IMR-90 (cell line): Measurements from ENCODE around the gene FAM120A. TPM values are rescaled to one million over a fixed set of nuclear protein-coding genes. Genes with fewer than 3 reads are reported as not detected.

ENCODE experiments used
- ATAC-seq: fragments of 200-7000 bp; cut with Tn5 transposase; 2 replicates; pipeline ENCODE4 v1.9.1; 2020; ENCODE audit warnings: low read depth, mild to moderate bottlenecking, moderate library complexity
- BruUV-seq: library from RNA; stranded (reverse); fragments of 400-500 nt; replicated peaks from 2 replicates; lab custom pipeline; 2021; lab: Mats Ljungman, UMichigan
- CTCF ChIA-PET: fragments of 300-600 bp; formaldehyde crosslinking; extraction: SDS; loops from one replicate; lab custom pipeline; 2021; ENCODE audit warnings: antibody characterized with exemption; lab: Yijun Ruan, JAX
- POLR2A ChIA-PET: fragments of 300-600 bp; sonication (Branson Sonifier 250); formaldehyde crosslinking; loops from one replicate; lab custom pipeline; 2022; ENCODE audit warnings: antibody characterized with exemption; ENCODE audit not compliant: unreplicated experiment; lab: Charles Lee
- DNase-seq: peaks from one replicate; pipeline ENCODE4 v3.0.0; 2013
- H2AFZ ChIP-seq: replicated peaks from 2 replicates; pipeline ENCODE3; 2013; ENCODE audit warnings: low read length, mild to moderate bottlenecking; ENCODE audit not compliant: poor library complexity
- H2AK5ac ChIP-seq: 2 replicates; pipeline ENCODE4 v1.6.1; 2013; ENCODE audit warnings: low read depth, low read length, inconsistent platforms
- H2AK9ac ChIP-seq: replicated peaks from 2 replicates; pipeline ENCODE3; 2013; ENCODE audit warnings: mild to moderate bottlenecking, low read depth, low read length, moderate library complexity; ENCODE audit not compliant: poor library complexity
- H2BK120ac ChIP-seq: 2 replicates; pipeline ENCODE4 v1.6.1; 2013; ENCODE audit warnings: low read depth, low read length, inconsistent platforms
- H2BK15ac ChIP-seq: 3 replicates; pipeline ENCODE4 v1.6.1; 2013; ENCODE audit warnings: low read depth, low read length, inconsistent platforms
- H2BK20ac ChIP-seq: 2 replicates; pipeline ENCODE4 v1.6.1; 2013; ENCODE audit warnings: low read depth, mild to moderate bottlenecking, inconsistent platforms, low read length, moderate library complexity
- H2BK5ac ChIP-seq: 2 replicates; pipeline ENCODE4 v1.6.1; 2013; ENCODE audit warnings: mild to moderate bottlenecking, low read depth, low read length, inconsistent platforms; ENCODE audit not compliant: poor library complexity, severe bottlenecking
- H3K14ac ChIP-seq: replicated peaks from 2 replicates; pipeline ENCODE4 v1.6.1; 2013; ENCODE audit warnings: low read depth, low read length, inconsistent platforms
- H3K18ac ChIP-seq: 2 replicates; pipeline ENCODE4 v1.6.1; 2013; ENCODE audit warnings: low read depth, low read length, control low read depth
- H3K23ac ChIP-seq: 2 replicates; pipeline ENCODE4 v1.6.1; 2013; ENCODE audit warnings: low read depth, low read length, inconsistent platforms
- H3K27ac ChIP-seq: 2 replicates; pipeline ENCODE4 v1.5.1; 2013; ENCODE audit warnings: mild to moderate bottlenecking, control low read depth, low read length; ENCODE audit not compliant: insufficient read depth
- H3K27me3 ChIP-seq: 2 replicates; pipeline ENCODE4 v1.6.1; 2013; ENCODE audit warnings: low read length; ENCODE audit not compliant: control insufficient read depth, insufficient read depth
- H3K36me3 ChIP-seq: 2 replicates; pipeline ENCODE4 v1.6.1; 2013; ENCODE audit warnings: low read length, mixed read lengths; ENCODE audit not compliant: control insufficient read depth, insufficient read depth
- H3K4ac ChIP-seq: 2 replicates; pipeline ENCODE4 v1.6.1; 2013; ENCODE audit warnings: low read depth, low read length, inconsistent platforms
- H3K4me1 ChIP-seq: 2 replicates; pipeline ENCODE4 v1.6.1; 2013; ENCODE audit warnings: low read length, mixed read lengths; ENCODE audit not compliant: control insufficient read depth, insufficient read depth
- H3K4me2 ChIP-seq: 2 replicates; pipeline ENCODE4 v1.6.1; 2013; ENCODE audit warnings: low read depth, mild to moderate bottlenecking, control low read depth, low read length, moderate library complexity
- H3K4me3 ChIP-seq: 2 replicates; pipeline ENCODE4 v1.5.1; 2013; ENCODE audit warnings: low read depth, mild to moderate bottlenecking, control low read depth, low read length, moderate library complexity; ENCODE audit not compliant: insufficient read depth
- H3K56ac ChIP-seq: 2 replicates; pipeline ENCODE4 v1.6.1; 2013; ENCODE audit warnings: low read length, inconsistent platforms; ENCODE audit not compliant: insufficient read depth; ENCODE audit errors: extremely low read depth
- H3K79me1 ChIP-seq, 2 experiments: 2 replicates each; pipeline ENCODE4 v1.6.1; 2013; ENCODE audit warnings: low read length in 2 of 2, inconsistent platforms in 1 of 2, low read depth in 1 of 2
- H3K9ac ChIP-seq: 2 replicates; pipeline ENCODE4 v1.6.1; 2013; ENCODE audit warnings: low read depth, low read length, control low read depth
- H3K9me1 ChIP-seq: 2 replicates; pipeline ENCODE4 v1.6.1; 2013; ENCODE audit warnings: low read length, inconsistent platforms; ENCODE audit not compliant: insufficient read depth
- H3K9me3 ChIP-seq: 2 replicates; pipeline ENCODE4 v1.6.1; 2013; ENCODE audit warnings: low read length; ENCODE audit not compliant: control insufficient read depth, insufficient read depth
- H4K20me1 ChIP-seq: 2 replicates; pipeline ENCODE4 v1.6.1; 2013; ENCODE audit warnings: low read length, inconsistent platforms; ENCODE audit not compliant: insufficient read depth
- H4K5ac ChIP-seq: 2 replicates; pipeline ENCODE4 v1.6.1; 2013; ENCODE audit warnings: mild to moderate bottlenecking, low read depth, low read length, control low read depth
- H4K8ac ChIP-seq, 2 experiments: 2 replicates each; pipeline ENCODE4 v1.6.1; 2013; ENCODE audit warnings: low read depth in 2 of 2, low read length in 2 of 2, control low read depth in 1 of 2, inconsistent platforms in 1 of 2
- H4K91ac ChIP-seq: 2 replicates; pipeline ENCODE4 v1.6.1; 2013; ENCODE audit warnings: low read depth, low read length, inconsistent platforms; ENCODE audit not compliant: insufficient read depth
- CEBPB ChIP-seq: IDR thresholded peaks from 2 replicates; pipeline ENCODE4 v1.6.1; 2012; ENCODE audit warnings: low read depth, low read length, improper control_type of control experiment
- ELK1 ChIP-seq: fragments of 150-350 bp; IDR thresholded peaks from 2 replicates; pipeline ENCODE4 v1.6.1; 2016; ENCODE audit warnings: low read depth, mild to moderate bottlenecking, low read length, moderate library complexity, borderline replicate concordance
- FOS ChIP-seq: fragments of 150-350 bp; IDR thresholded peaks from 2 replicates; pipeline ENCODE4 v1.6.1; 2016; ENCODE audit warnings: low read depth, low read length
- MAFK ChIP-seq: IDR thresholded peaks from 2 replicates; pipeline ENCODE4 v1.6.1; 2012; ENCODE audit warnings: low read depth, low read length, improper control_type of control experiment
- MXI1 ChIP-seq: IDR thresholded peaks from 2 replicates; pipeline ENCODE4 v1.6.1; 2012; ENCODE audit warnings: low read depth, mild to moderate bottlenecking, low read length, moderate library complexity, borderline replicate concordance
- NFE2L2 ChIP-seq: fragments of 150-350 bp; IDR thresholded peaks from 2 replicates; pipeline ENCODE4 v1.6.1; 2016; ENCODE audit warnings: low read depth, mild to moderate bottlenecking, low read length
- WGBS, 2 experiments: methylation state at CpG; one replicate each; pipeline versions ENCODE4 v1.1.5 to v1.1.7; 2013; ENCODE audit warnings: missing lambda C conversion rate in 2 of 2; ENCODE audit not compliant: insufficient read length in 1 of 2; ENCODE audit errors: extremely low coverage in 2 of 2; 5-methylcytosine and 5-hydroxymethylcytosine counted together
- dilution Hi-C: fragments of 300-500 bp; cut with HindIII; formaldehyde crosslinking; loops from one replicate; pipeline ENCODE4 v1.14.3; 2018; ENCODE audit warnings: low sequenced_read_pairs; ENCODE audit not compliant: unreplicated experiment
- in situ Hi-C: fragments of 300-500 bp; cut with MboI; formaldehyde crosslinking; loops from 3 replicates; pipeline ENCODE4 v1.14.3; 2019; ENCODE audit warnings: low sequenced_read_pairs, inconsistent platforms, mixed read lengths
- intact Hi-C: fragments of 100-400 bp; cut with micrococcal nuclease; formaldehyde crosslinking; loops from 2 replicates; pipeline ENCODE4 v1.10.0; 2022
- polyA plus RNA-seq, 3 experiments: library from polyadenylated mRNA; depleted of rRNA; stranded (reverse); fragments of >200 nt; gene quantifications; 2 replicates each; pipeline ENCODE4 v1.2.3, GENCODE V29; 2012; ENCODE audit warnings: low replicate concordance in 1 of 3
- total RNA-seq: library from RNA; depleted of rRNA; stranded (reverse); fragments of >200 nt; gene quantifications from 2 replicates; pipeline ENCODE4 v1.2.3, GENCODE V29; 2012

Gene FAM120A
- total and polyA plus RNA-seq, 2 of the 4 experiments (the other 2 are of a cell fraction): 61.6 to 75.1 TPM

GRCh38 chr9:93603011-93603410 lies 151.5 kb downstream of the FAM120A start:
- H3K18ac ChIP-seq: no peak overlapping the region
- no peak overlapping the region for H2BK5ac ChIP-seq
- no peak overlapping the region for H2BK15ac ChIP-seq
- no peak overlapping the region for H4K91ac ChIP-seq
- no peak overlapping the region for H4K5ac ChIP-seq
- peak overlapping the region; percentile 55 for H2AK9ac ChIP-seq
- no peak overlapping the region for H2AK5ac ChIP-seq
- WGBS, 2 experiments: 59% methylated on average over 2 of the region's 15 CpGs; no CpG with 5 or more reads in 1 of the 2 experiments
- H4K8ac ChIP-seq: no peak overlapping the region
- H3K9ac ChIP-seq: no peak overlapping the region
- H4K20me1 ChIP-seq: peaks cover 47% of the 10 kb centered on the region
- no peak overlapping the region for H3K23ac ChIP-seq
- no TSS peak for BruUV-seq
- peaks cover 47 to 64% of the 10 kb centered on the region in 2 experiments for H3K79me1 ChIP-seq
- no peaks in the 10 kb centered on the region for H3K27me3 ChIP-seq
- no peak overlapping the region for H3K4me2 ChIP-seq
- ChIA-PET POLR2A (no interaction called here), CTCF (no interaction called here)
- no peak overlapping the region for H3K27ac ChIP-seq
- peaks cover 24% of the 10 kb centered on the region for H3K9me1 ChIP-seq
- H3K56ac ChIP-seq: no peak overlapping the region
- no peaks in the 10 kb centered on the region for H3K4me1 ChIP-seq
- TF ChIP-seq ELK1: no peak
- no peak for TF ChIP-seq NFE2L2
- TF ChIP-seq FOS: no peak
- no peak for TF ChIP-seq CEBPB
- no peak for TF ChIP-seq MAFK
- no peak for TF ChIP-seq MXI1
- dilution Hi-C loops: no loop called here
- H2BK120ac ChIP-seq: no peak overlapping the region
- no peaks in the 10 kb centered on the region; the same call in 1 of the 2 replicates for H3K9me3 ChIP-seq
- intact Hi-C loops: no loop called here
- no peaks in the 10 kb centered on the region for H3K36me3 ChIP-seq
- H3K14ac ChIP-seq: no peak overlapping the region
- H2BK20ac ChIP-seq: no peak overlapping the region
- H2AFZ ChIP-seq: peak overlapping the region; percentile 11
- DNase-seq (no peak), ATAC-seq (no peak)
- in situ Hi-C loops: no loop called here
- no peak overlapping the region for H3K4me3 ChIP-seq
- H3K4ac ChIP-seq: no peak overlapping the region
